ENCODE data around the gene SEMA6A.

SEMA6A gene

DNA sequence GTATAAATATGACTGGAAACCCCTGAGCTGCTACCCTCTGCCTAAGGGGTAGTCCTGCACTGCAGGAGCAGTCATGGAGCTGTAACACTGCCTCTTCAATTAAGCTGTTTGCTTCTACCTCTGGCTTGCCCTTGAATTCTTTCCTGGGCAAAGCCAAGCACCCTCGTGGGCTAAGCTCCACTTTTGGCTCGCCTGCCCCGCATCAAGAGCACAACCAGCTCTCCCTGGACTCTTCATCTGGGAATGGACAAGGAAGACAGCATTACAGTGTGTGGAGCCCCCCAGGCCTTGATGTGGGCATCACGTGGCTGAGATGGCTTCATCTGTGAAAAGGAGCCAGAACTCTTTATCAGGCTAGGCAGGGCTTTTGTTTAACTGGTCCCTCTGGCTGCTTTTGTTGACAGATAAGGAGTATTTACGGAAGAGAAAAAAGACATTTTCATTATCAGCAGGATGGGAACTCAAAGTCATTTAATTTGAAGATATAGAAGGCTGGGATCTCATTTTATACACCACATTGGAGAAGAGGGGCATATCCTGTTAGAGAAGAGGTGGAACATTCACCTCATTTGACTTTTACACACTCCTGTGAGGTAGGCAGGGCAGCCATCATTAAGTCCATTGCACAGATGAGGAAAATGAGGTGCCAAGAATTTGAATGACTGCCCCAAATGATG, 137.8 kb downstream of the SEMA6A start:
- Histone ChIP-seq H2AFZ (ENCODE audit: low read depth) (no peak overlapping the region), H3K27ac (no peak overlapping the region), H3K9ac (no peak overlapping the region), H3K4me1 (ENCODE audit: low read depth, poor library complexity, severe bottlenecking) (peaks cover 35% of the 10 kb centered on the region), H3K4me3 (IDR thresholded peaks at IDR 0.05; ENCODE audit: insufficient read depth, low read depth, low read length) (no peak overlapping the region), H3K4me2 (no peak overlapping the region), H3K36me3 (ENCODE audit: insufficient read depth) (no peaks in the 10 kb centered on the region), H4K20me1 (ENCODE audit: insufficient read depth) (no peaks in the 10 kb centered on the region), H3K27me3 (ENCODE audit: insufficient read depth, low read depth) (no peaks in the 10 kb centered on the region), H3K79me2 (ENCODE audit: insufficient read depth, low read depth) (no peaks in the 10 kb centered on the region)
- no peak for TF ChIP-seq CTCF (conservative IDR thresholded peaks at IDR 0.05; ENCODE audit: low read depth, low read length)

GRCh38 chr5:116428966-116429365, 145.7 kb downstream of the SEMA6A start:
- H3K27ac ChIP-seq, result no peak overlapping the region
- H3K36me3 ChIP-seq (ENCODE audit: insufficient read depth), result no peaks in the 10 kb centered on the region
- no peaks in the 10 kb centered on the region for H3K27me3 ChIP-seq (ENCODE audit: insufficient read depth, low read depth)
- H2AFZ ChIP-seq (ENCODE audit: low read depth), result no peak overlapping the region
- no peak for TF ChIP-seq CTCF (conservative IDR thresholded peaks at IDR 0.05; ENCODE audit: low read depth, low read length)
- no peaks in the 10 kb centered on the region for H4K20me1 ChIP-seq (ENCODE audit: insufficient read depth)
- no peak overlapping the region for H3K4me2 ChIP-seq
- no peaks in the 10 kb centered on the region for H3K4me1 ChIP-seq (ENCODE audit: low read depth, poor library complexity, severe bottlenecking)
- H3K9ac ChIP-seq, result no peak overlapping the region
- no peak overlapping the region for H3K4me3 ChIP-seq (IDR thresholded peaks at IDR 0.05; ENCODE audit: insufficient read depth, low read depth, low read length)
- H3K79me2 ChIP-seq (ENCODE audit: insufficient read depth, low read depth), result no peaks in the 10 kb centered on the region

- Histone ChIP-seq H4K20me1 (ENCODE audit: insufficient read depth) (no peaks in the 10 kb centered on the region), H3K27ac (no peak overlapping the region), H3K27me3 (ENCODE audit: insufficient read depth, low read depth) (no peaks in the 10 kb centered on the region), H3K4me2 (no peak overlapping the region), H3K9ac (no peak overlapping the region), H3K4me1 (ENCODE audit: low read depth, poor library complexity, severe bottlenecking) (no peaks in the 10 kb centered on the region), H3K36me3 (ENCODE audit: insufficient read depth) (no peaks in the 10 kb centered on the region), H2AFZ (ENCODE audit: low read depth) (no peak overlapping the region), H3K4me3 (IDR thresholded peaks at IDR 0.05; ENCODE audit: insufficient read depth, low read depth, low read length) (no peak overlapping the region), H3K79me2 (ENCODE audit: insufficient read depth, low read depth) (no peaks in the 10 kb centered on the region)
- no peak for TF ChIP-seq CTCF (conservative IDR thresholded peaks at IDR 0.05; ENCODE audit: low read depth, low read length)
Measured at GRCh38 chr5:116428413-116428812, 146.2 kb downstream of the SEMA6A start.

DNA sequence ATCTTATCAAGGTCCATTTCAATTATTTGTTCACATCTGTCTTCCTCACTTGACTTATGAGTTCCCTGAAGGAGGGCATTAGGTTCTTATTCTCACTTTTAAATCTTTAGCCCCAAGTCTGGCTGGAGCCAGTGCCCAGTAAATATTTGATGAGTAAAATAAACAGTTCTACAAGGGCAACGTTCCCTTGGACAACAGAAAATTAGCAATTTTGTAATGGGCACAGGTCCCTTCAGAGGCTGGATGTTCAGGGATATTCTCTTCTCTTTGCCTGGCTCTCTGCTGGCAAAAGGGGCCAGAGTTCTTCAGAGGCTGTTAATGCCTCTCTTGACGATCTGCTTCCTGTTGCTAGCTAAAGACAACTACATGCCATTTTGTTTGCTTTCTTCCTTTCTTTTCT, 149.7 kb downstream of the SEMA6A start:
- Histone ChIP-seq H3K36me3 (ENCODE audit: insufficient read depth) (no peaks in the 10 kb centered on the region), H3K27ac (no peak overlapping the region), H3K79me2 (ENCODE audit: insufficient read depth, low read depth) (no peaks in the 10 kb centered on the region), H3K4me2 (no peak overlapping the region), H3K27me3 (ENCODE audit: insufficient read depth, low read depth) (no peaks in the 10 kb centered on the region), H3K4me1 (ENCODE audit: low read depth, poor library complexity, severe bottlenecking) (no peaks in the 10 kb centered on the region), H3K4me3 (IDR thresholded peaks at IDR 0.05; ENCODE audit: insufficient read depth, low read depth, low read length) (no peak overlapping the region), H3K9ac (no peak overlapping the region), H4K20me1 (ENCODE audit: insufficient read depth) (no peaks in the 10 kb centered on the region), H2AFZ (ENCODE audit: low read depth) (no peak overlapping the region)
- TF ChIP-seq CTCF (conservative IDR thresholded peaks at IDR 0.05; ENCODE audit: low read depth, low read length), result no peak

Data from KMS-11 (cell line).